NCI-H128 (cell line): Measurements from ENCODE around the gene TNFAIP2.

Experiments
- DNase-seq: peaks from one replicate; lab custom pipeline; 2025; ENCODE audit not compliant: unreplicated experiment; lab: John Stamatoyannopoulos, UW

TNFAIP2 gene

GRCh38 chr14:103121121-103121845 lies 2.0 kb upstream of the TNFAIP2 start:
- no peak for DNase-seq

- DNase-seq, result peak; percentile 99
These were observed 1.2 kb upstream of the TNFAIP2 start for GRCh38 chr14:103121846-103122584.

- DNase-seq, result no peak
These were observed 695 bp upstream of the TNFAIP2 start for GRCh38 chr14:103122585-103122946.

- DNase-seq, result no peak
These were observed 606 bp downstream of the TNFAIP2 start for GRCh38 chr14:103123634-103124500.

GRCh38 chr14:103124501-103125001 lies 1.3 kb downstream of the TNFAIP2 start:
- DNase-seq, result no peak

- no peak for DNase-seq
These were observed 2.1 kb downstream of the TNFAIP2 start for GRCh38 chr14:103125098-103126070.

GRCh38 chr14:103126088-103126872 lies 3.0 kb downstream of the TNFAIP2 start:
- no peak for DNase-seq

GRCh38 chr14:103126873-103127304 lies 3.6 kb downstream of the TNFAIP2 start:
- no peak for DNase-seq

GRCh38 chr14:103127356-103127755 lies 4.1 kb downstream of the TNFAIP2 start:
- DNase-seq, result no peak

GRCh38 chr14:103127861-103128598 lies 4.8 kb downstream of the TNFAIP2 start:
- no peak for DNase-seq

GRCh38 chr14:103128631-103129300 lies 5.5 kb downstream of the TNFAIP2 start:
- DNase-seq, result no peak

GRCh38 chr14:103129301-103130016 lies 6.2 kb downstream of the TNFAIP2 start:
- no peak for DNase-seq

GRCh38 chr14:103130017-103130764 lies 6.9 kb downstream of the TNFAIP2 start:
- DNase-seq, result no peak

- DNase-seq, result no peak
These were observed 7.7 kb downstream of the TNFAIP2 start for GRCh38 chr14:103130965-103131364.

- no peak for DNase-seq
These were observed 8.3 kb downstream of the TNFAIP2 start for GRCh38 chr14:103131580-103131979.

- DNase-seq, result no peak
These were observed 9.3 kb downstream of the TNFAIP2 start for GRCh38 chr14:103132381-103133209.
